H9 (cell line): ENCODE measurements around the gene DYNLRB1. TPM values are rescaled to one million over a fixed set of nuclear protein-coding genes. Genes with fewer than 3 reads are reported as not detected.

Experiments
- DNase-seq: peaks from one replicate; pipeline ENCODE4 v3.0.0-alpha.2; 2017
- H2AFZ ChIP-seq: one replicate; pipeline ENCODE4 v1.6.1; 2013; ENCODE audit warnings: mild to moderate bottlenecking, low read length, control low read depth, moderate library complexity
- H2AK5ac ChIP-seq: 2 replicates; pipeline ENCODE4 v1.6.1; 2013; ENCODE audit warnings: low read length, control low read depth, mixed read lengths; ENCODE audit not compliant: insufficient read length
- H2BK120ac ChIP-seq: one replicate; pipeline ENCODE4 v1.6.1; 2013; ENCODE audit warnings: low read depth, mild to moderate bottlenecking, low read length, control low read depth, inconsistent platforms; ENCODE audit not compliant: poor library complexity, severe bottlenecking
- H2BK12ac ChIP-seq: 2 replicates; pipeline ENCODE4 v1.6.1; 2013; ENCODE audit warnings: low read length, control low read depth, mixed read lengths, low read depth; ENCODE audit not compliant: insufficient read length
- H2BK15ac ChIP-seq: 2 replicates; pipeline ENCODE4 v1.6.1; 2013; ENCODE audit warnings: low read depth, low read length, control low read depth
- H2BK20ac ChIP-seq: one replicate; pipeline ENCODE4 v1.6.1; 2013; ENCODE audit warnings: low read depth, mild to moderate bottlenecking, low read length, control low read depth, inconsistent platforms; ENCODE audit not compliant: poor library complexity, severe bottlenecking
- H2BK5ac ChIP-seq: 2 replicates; pipeline ENCODE4 v1.6.1; 2013; ENCODE audit warnings: low read length, control low read depth, mixed read lengths; ENCODE audit not compliant: insufficient read length
- H3K14ac ChIP-seq: 2 replicates; pipeline ENCODE4 v1.6.1; 2013; ENCODE audit warnings: low read length, control low read depth; ENCODE audit not compliant: insufficient read depth
- H3K18ac ChIP-seq: 2 replicates; pipeline ENCODE4 v1.6.1; 2013; ENCODE audit warnings: low read depth, mild to moderate bottlenecking, mixed read lengths, low read length, control low read depth; ENCODE audit not compliant: insufficient read length
- H3K23ac ChIP-seq: 2 replicates; pipeline ENCODE4 v1.6.1; 2013; ENCODE audit warnings: low read length, control low read depth, mixed read lengths, low read depth; ENCODE audit not compliant: insufficient read length
- H3K23me2 ChIP-seq: 2 replicates; pipeline ENCODE4 v1.6.1; 2013; ENCODE audit warnings: low read depth, mild to moderate bottlenecking, mixed read lengths, low read length, control low read depth; ENCODE audit not compliant: insufficient read length, poor library complexity, severe bottlenecking
- H3K27ac ChIP-seq: 2 replicates; pipeline ENCODE4 v1.5.1; 2013; ENCODE audit warnings: low read length, control low read depth, mixed read lengths, low read depth; ENCODE audit not compliant: insufficient read length
- H3K27me3 ChIP-seq: 2 replicates; pipeline ENCODE4 v1.6.1; 2013; ENCODE audit warnings: low read length, control low read depth, inconsistent platforms; ENCODE audit not compliant: insufficient read depth
- H3K4ac ChIP-seq: 2 replicates; pipeline ENCODE4 v1.6.1; 2013; ENCODE audit warnings: low read depth, mild to moderate bottlenecking, control low read depth, inconsistent platforms, low read length, moderate library complexity
- H3K4me1 ChIP-seq: 2 replicates; pipeline ENCODE4 v1.6.1; 2013; ENCODE audit warnings: low read length, control low read depth, inconsistent platforms; ENCODE audit not compliant: insufficient read depth
- H3K4me2 ChIP-seq: 2 replicates; pipeline ENCODE4 v1.6.1; 2013; ENCODE audit warnings: low read length, control low read depth, mixed read lengths; ENCODE audit not compliant: insufficient read length, insufficient read depth
- H3K56ac ChIP-seq: 2 replicates; pipeline ENCODE4 v1.6.1; 2013; ENCODE audit warnings: low read depth, mild to moderate bottlenecking, mixed read lengths, low read length, control low read depth; ENCODE audit not compliant: insufficient read length
- H3K79me1 ChIP-seq: 2 replicates; pipeline ENCODE4 v1.6.1; 2013; ENCODE audit warnings: low read depth, mild to moderate bottlenecking, moderate library complexity, low read length, control low read depth, inconsistent platforms; ENCODE audit not compliant: insufficient read depth, poor library complexity, severe bottlenecking
- H3K79me2 ChIP-seq: 2 replicates; pipeline ENCODE4 v1.6.1; 2013; ENCODE audit warnings: low read length, control low read depth, inconsistent platforms; ENCODE audit not compliant: insufficient read depth
- H3K9ac ChIP-seq: 2 replicates; pipeline ENCODE4 v1.6.1; 2013; ENCODE audit warnings: low read length, control low read depth, mixed read lengths; ENCODE audit not compliant: insufficient read length; ENCODE audit errors: extremely low read depth
- H3K9me3 ChIP-seq: one replicate; pipeline ENCODE4 v1.6.1; 2013; ENCODE audit warnings: low read depth, low read length, inconsistent platforms; ENCODE audit not compliant: control insufficient read depth
- H3T11ph ChIP-seq: one replicate; pipeline ENCODE4 v1.6.1; 2013; ENCODE audit warnings: mild to moderate bottlenecking, low read length, control low read depth, inconsistent platforms
- H4K20me1 ChIP-seq: one replicate; pipeline ENCODE4 v1.6.1; 2013; ENCODE audit not compliant: control insufficient read depth, insufficient read length, insufficient read depth
- H4K5ac ChIP-seq: 2 replicates; pipeline ENCODE4 v1.6.1; 2013; ENCODE audit warnings: low read depth, mild to moderate bottlenecking, mixed read lengths, low read length, control low read depth; ENCODE audit not compliant: insufficient read length
- H4K8ac ChIP-seq: replicated peaks from 2 replicates; pipeline ENCODE4 v1.6.1; 2013; ENCODE audit warnings: low read length, control low read depth, mixed read lengths, low read depth; ENCODE audit not compliant: insufficient read length
- H4K91ac ChIP-seq: 2 replicates; pipeline ENCODE4 v1.6.1; 2013; ENCODE audit warnings: low read depth, mild to moderate bottlenecking, moderate library complexity, mixed read lengths, low read length, control low read depth; ENCODE audit not compliant: insufficient read length
- H3K27ac Mint-ChIP-seq, 3 experiments: 2 replicates in 2 of 3; 3 replicates in 1 of 3; pipeline ENCODE4 v1.8.0; 2020 to 2021; ENCODE audit warnings: mixed read lengths in 3 of 3, mild to moderate bottlenecking in 1 of 3, moderate library complexity in 1 of 3
- H3K27me3 Mint-ChIP-seq: 2 replicates; pipeline ENCODE4 v1.8.0; 2021; ENCODE audit warnings: low read depth, mild to moderate bottlenecking, moderate library complexity, mixed read lengths
- H3K36me3 Mint-ChIP-seq, 3 experiments: 2 replicates in 2 of 3; 3 replicates in 1 of 3; pipeline ENCODE4 v1.8.0; 2020 to 2021; ENCODE audit warnings: low read depth in 3 of 3, mixed read lengths in 3 of 3; ENCODE audit not compliant: insufficient read depth in 1 of 3
- H3K4me1 Mint-ChIP-seq, 2 experiments: 2 replicates each; pipeline ENCODE4 v1.8.0; 2020; ENCODE audit warnings: mixed read lengths in 2 of 2
- H3K4me3 Mint-ChIP-seq, 2 experiments: 2 replicates in 1 of 2; 3 replicates in 1 of 2; pipeline ENCODE4 v1.8.0; 2020 to 2021; ENCODE audit warnings: mild to moderate bottlenecking in 2 of 2, mixed read lengths in 2 of 2, moderate library complexity in 1 of 2
- H3K9me3 Mint-ChIP-seq, 2 experiments: 2 replicates in 1 of 2; 3 replicates in 1 of 2; pipeline ENCODE4 v1.8.0; 2020; ENCODE audit warnings: mild to moderate bottlenecking in 2 of 2, mixed read lengths in 2 of 2, moderate library complexity in 1 of 2
- CTCF ChIP-seq: fragments of 200-600 bp; sonication (generic); conservative IDR thresholded peaks from 3 replicates; pipeline ENCODE4 v1.8.0; 2021; ENCODE audit warnings: antibody characterized with exemption, mild to moderate bottlenecking
- WGBS: extraction: QIAGEN DNeasy Blood & Tissue Kit; methylation state at CpG from one replicate; pipeline ENCODE4 v1.1.7; 2013; ENCODE audit warnings: missing lambda C conversion rate, low lambda C conversion rate, mixed read lengths; ENCODE audit not compliant: insufficient read length; ENCODE audit errors: extremely low coverage; 5-methylcytosine and 5-hydroxymethylcytosine counted together
- total RNA-seq: library from RNA; stranded (reverse); gene quantifications from 2 replicates; pipeline ENCODE4 v1.2.1, GENCODE V29; 2021

Gene DYNLRB1
- total RNA-seq, 1 experiment from 2014 or later = 200 TPM

GRCh38 chr20:34538671-34539123 is 22.5 kb downstream of the DYNLRB1 start:
- H4K8ac ChIP-seq = no peak overlapping the region
- TF ChIP-seq CTCF = peak; percentile 84
- no peak overlapping the region for H3K27ac ChIP-seq
- H4K5ac ChIP-seq = no peak overlapping the region
- DNase-seq = peak; percentile 64
- H2BK5ac ChIP-seq = no peak overlapping the region
- H2BK12ac ChIP-seq = no peak overlapping the region
- no peak overlapping the region for H2BK20ac ChIP-seq
- H3K23ac ChIP-seq = no peak overlapping the region
- H3K27me3 Mint-ChIP-seq = no peaks in the 10 kb centered on the region; the same call in 1 of the 2 replicates
- peaks cover under 1% of the 10 kb centered on the region in 2 experiments; a peak in 1 of 4 replicates for H3K4me1 Mint-ChIP-seq
- H3K4me2 ChIP-seq = no peak overlapping the region
- no peaks in the 10 kb centered on the region for H3K27me3 ChIP-seq
- no peak overlapping the region for H4K91ac ChIP-seq
- H3K4me3 Mint-ChIP-seq = no peak overlapping the region
- peaks cover 37 to 72% (median 50%) of the 10 kb centered on the region in 3 experiments; a peak in 6 of 7 replicates for H3K36me3 Mint-ChIP-seq
- no peaks in the 10 kb centered on the region for H4K20me1 ChIP-seq
- H3K27ac Mint-ChIP-seq = no peak overlapping the region
- H2BK15ac ChIP-seq = no peak overlapping the region
- no peaks in the 10 kb centered on the region for H3K9me3 ChIP-seq
- H3K4me1 ChIP-seq = no peaks in the 10 kb centered on the region
- H3K14ac ChIP-seq = no peak overlapping the region
- no peak overlapping the region for H2BK120ac ChIP-seq
- no peaks in the 10 kb centered on the region for H3K79me1 ChIP-seq
- no peak overlapping the region for H2AK5ac ChIP-seq
- no peak overlapping the region for H3K4ac ChIP-seq
- H3K9me3 Mint-ChIP-seq = no peaks in the 10 kb centered on the region
- WGBS = no CpG with 5 or more reads among the region's 5 CpGs
- no peaks in the 10 kb centered on the region for H3K23me2 ChIP-seq
- no peak overlapping the region for H2AFZ ChIP-seq
- no peak overlapping the region for H3K18ac ChIP-seq
- no peak overlapping the region for H3K9ac ChIP-seq
- no peaks in the 10 kb centered on the region for H3K79me2 ChIP-seq
- no peak overlapping the region for H3K56ac ChIP-seq
- no peak overlapping the region for H3T11ph ChIP-seq
